ENCODE data around the gene PFKP. TPM values are rescaled to one million over a fixed set of nuclear protein-coding genes. Genes with fewer than 3 reads are reported as not detected.

The PFKP gene
- total RNA-seq, 1 experiment from 2014 or later, result 140 TPM

DNA sequence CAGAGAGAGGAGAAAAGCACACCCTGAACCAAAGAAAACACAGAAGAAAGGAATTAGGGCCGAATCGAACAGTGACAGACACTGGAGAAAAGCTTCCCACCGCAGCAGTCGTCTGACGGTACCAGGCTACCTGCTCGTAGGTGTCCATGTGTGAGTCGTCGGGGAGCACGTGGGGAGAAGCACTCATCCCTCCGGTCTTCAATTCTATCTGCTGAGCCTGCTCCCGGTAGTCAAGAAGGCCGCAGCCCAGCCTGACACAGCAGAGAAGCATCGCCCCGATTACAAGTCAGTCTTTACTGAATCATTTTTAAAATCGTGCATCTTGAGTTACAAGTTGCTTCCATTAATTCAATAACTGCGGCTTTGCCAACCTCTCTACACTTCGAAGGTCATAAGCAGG is 80.7 kb downstream of the PFKP start:
- BruUV-seq (replicated peaks), result no TSS peak
- ATAC-seq (no peak), DNase-seq (no peak)
- Histone ChIP-seq H3K9me3 (ENCODE audit: low read length) (no peaks in the 10 kb centered on the region), H3K9me2 (replicated peaks; ENCODE audit: low read length) (no peaks in the 10 kb centered on the region), H2AFZ (ENCODE audit: low read length) (no peak overlapping the region), H3K36me3 (ENCODE audit: low read depth, low read length) (peaks cover 9% of the 10 kb centered on the region; the same call in 1 of the 2 replicates), H3K9ac (ENCODE audit: low read length) (no peak overlapping the region), H4K20me1 (ENCODE audit: low read length) (no peaks in the 10 kb centered on the region), H3K4me3 (ENCODE audit: low read length) (no peak overlapping the region), H3K27ac (ENCODE audit: low read length) (no peak overlapping the region), H3K4me1 (ENCODE audit: insufficient read depth, low read length) (no peaks in the 10 kb centered on the region), H3K4me2 (ENCODE audit: low read length) (no peak overlapping the region), H3K79me2 (ENCODE audit: low read length) (no peaks in the 10 kb centered on the region), H3F3A (ENCODE audit: low read length, unreplicated experiment) (no peaks in the 10 kb centered on the region), H3K27me3 (ENCODE audit: low read length) (no peaks in the 10 kb centered on the region)
- ChIA-PET POLR2A (ENCODE audit: unreplicated experiment) (no interaction called here), CTCF (no interaction called here)
- no peak for TF ChIP-seq EZH2 (IDR thresholded peaks at IDR 0.05; ENCODE audit: low read length, unreplicated experiment)
- TF ChIP-seq, protein P1, sequence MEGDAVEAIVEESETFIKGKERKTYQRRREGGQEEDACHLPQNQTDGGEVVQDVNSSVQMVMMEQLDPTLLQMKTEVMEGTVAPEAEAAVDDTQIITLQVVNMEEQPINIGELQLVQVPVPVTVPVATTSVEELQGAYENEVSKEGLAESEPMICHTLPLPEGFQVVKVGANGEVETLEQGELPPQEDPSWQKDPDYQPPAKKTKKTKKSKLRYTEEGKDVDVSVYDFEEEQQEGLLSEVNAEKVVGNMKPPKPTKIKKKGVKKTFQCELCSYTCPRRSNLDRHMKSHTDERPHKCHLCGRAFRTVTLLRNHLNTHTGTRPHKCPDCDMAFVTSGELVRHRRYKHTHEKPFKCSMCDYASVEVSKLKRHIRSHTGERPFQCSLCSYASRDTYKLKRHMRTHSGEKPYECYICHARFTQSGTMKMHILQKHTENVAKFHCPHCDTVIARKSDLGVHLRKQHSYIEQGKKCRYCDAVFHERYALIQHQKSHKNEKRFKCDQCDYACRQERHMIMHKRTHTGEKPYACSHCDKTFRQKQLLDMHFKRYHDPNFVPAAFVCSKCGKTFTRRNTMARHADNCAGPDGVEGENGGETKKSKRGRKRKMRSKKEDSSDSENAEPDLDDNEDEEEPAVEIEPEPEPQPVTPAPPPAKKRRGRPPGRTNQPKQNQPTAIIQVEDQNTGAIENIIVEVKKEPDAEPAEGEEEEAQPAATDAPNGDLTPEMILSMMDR (conservative IDR thresholded peaks at IDR 0.05; ENCODE audit: low read depth, low read length), result no peak
- no peak for TF ChIP-seq EZH2phosphoT487 (IDR thresholded peaks at IDR 0.05; ENCODE audit: borderline replicate concordance, low read length)
- intact Hi-C loops (cut with micrococcal nuclease), result no loop called here

DNA sequence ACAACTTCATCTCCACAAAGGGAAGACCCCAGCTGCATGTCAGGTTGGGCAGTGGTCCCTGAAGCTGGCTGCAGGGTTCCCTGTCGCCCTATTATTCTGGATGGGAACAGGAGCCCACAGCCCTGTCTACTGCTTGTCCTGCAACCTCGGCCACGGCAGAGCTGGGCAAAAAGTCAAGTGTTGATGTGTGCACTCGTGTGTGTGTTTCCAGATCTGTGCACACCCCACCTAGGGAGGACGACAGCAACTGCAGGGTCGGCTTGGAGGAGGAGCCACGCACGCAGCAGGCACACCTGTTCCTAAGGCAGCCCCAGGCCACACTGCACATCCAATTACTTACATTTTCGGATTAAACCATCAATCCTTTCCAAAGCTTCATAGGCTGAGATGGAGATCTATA is 81.6 kb downstream of the PFKP start:
- no peaks in the 10 kb centered on the region for H3K9me3 ChIP-seq (ENCODE audit: low read length)
- H3K27me3 ChIP-seq (ENCODE audit: low read length), result no peaks in the 10 kb centered on the region
- no peak for ATAC-seq
- H3K9me2 ChIP-seq (replicated peaks; ENCODE audit: low read length), result no peaks in the 10 kb centered on the region
- H3K4me2 ChIP-seq (ENCODE audit: low read length), result no peak overlapping the region
- H4K20me1 ChIP-seq (ENCODE audit: low read length), result no peaks in the 10 kb centered on the region
- peaks cover 9% of the 10 kb centered on the region; the same call in 1 of the 2 replicates for H3K36me3 ChIP-seq (ENCODE audit: low read depth, low read length)
- no peaks in the 10 kb centered on the region for H3K4me1 ChIP-seq (ENCODE audit: insufficient read depth, low read length)
- no peak for DNase-seq
- no peak overlapping the region for H3K27ac ChIP-seq (ENCODE audit: low read length)
- POLR2A ChIA-PET (ENCODE audit: unreplicated experiment), result no interaction called here
- no peak overlapping the region for H2AFZ ChIP-seq (ENCODE audit: low read length)
- no peak overlapping the region for H3K4me3 ChIP-seq (ENCODE audit: low read length)
- intact Hi-C loops (cut with micrococcal nuclease), result no loop called here
- TF ChIP-seq EZH2 (IDR thresholded peaks at IDR 0.05; ENCODE audit: low read length, unreplicated experiment) (no peak), EZH2phosphoT487 (IDR thresholded peaks at IDR 0.05; ENCODE audit: borderline replicate concordance, low read length) (no peak)
- no peaks in the 10 kb centered on the region for H3K79me2 ChIP-seq (ENCODE audit: low read length)
- CTCF ChIA-PET, result no interaction called here
- H3K9ac ChIP-seq (ENCODE audit: low read length), result no peak overlapping the region
- no peaks in the 10 kb centered on the region for H3F3A ChIP-seq (ENCODE audit: low read length, unreplicated experiment)
- no TSS peak for BruUV-seq (replicated peaks)

DNA sequence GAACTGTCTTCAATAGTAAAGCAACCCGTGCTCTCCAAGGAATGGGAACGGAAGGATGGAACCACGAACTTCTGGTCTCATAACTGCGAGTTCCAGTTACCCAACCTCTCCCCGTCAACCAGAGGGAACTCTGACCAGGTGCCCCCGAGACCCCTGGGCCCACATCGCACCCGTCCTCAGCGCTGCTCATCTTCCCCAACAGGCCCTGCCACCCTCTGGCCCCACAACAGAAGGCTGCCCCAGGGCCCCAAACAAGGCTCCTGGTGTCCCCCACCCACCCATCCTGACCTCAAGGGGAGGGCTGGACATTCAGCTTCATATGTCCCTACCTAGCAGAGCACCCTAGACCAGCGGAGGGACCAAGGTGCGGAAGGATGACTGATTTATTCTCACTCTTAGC is 82.6 kb downstream of the PFKP start:
- DNase-seq (no peak), ATAC-seq (no peak)
- Histone ChIP-seq H3K9ac (ENCODE audit: low read length) (no peak overlapping the region), H3K36me3 (ENCODE audit: low read depth, low read length) (peaks cover 9% of the 10 kb centered on the region; the same call in 1 of the 2 replicates), H3K9me3 (ENCODE audit: low read length) (no peaks in the 10 kb centered on the region), H3F3A (ENCODE audit: low read length, unreplicated experiment) (no peaks in the 10 kb centered on the region), H4K20me1 (ENCODE audit: low read length) (no peaks in the 10 kb centered on the region), H3K27ac (ENCODE audit: low read length) (no peak overlapping the region), H3K4me2 (ENCODE audit: low read length) (no peak overlapping the region), H3K9me2 (replicated peaks; ENCODE audit: low read length) (no peaks in the 10 kb centered on the region), H3K4me1 (ENCODE audit: insufficient read depth, low read length) (no peaks in the 10 kb centered on the region), H3K79me2 (ENCODE audit: low read length) (no peaks in the 10 kb centered on the region), H3K27me3 (ENCODE audit: low read length) (no peaks in the 10 kb centered on the region), H3K4me3 (ENCODE audit: low read length) (no peak overlapping the region), H2AFZ (ENCODE audit: low read length) (no peak overlapping the region)
- intact Hi-C loops (cut with micrococcal nuclease), result no loop called here
- CTCF ChIA-PET, result no interaction called here
- POLR2A ChIA-PET (ENCODE audit: unreplicated experiment), result no interaction called here
- no TSS peak for BruUV-seq (replicated peaks)
- TF ChIP-seq, protein P1 (conservative IDR thresholded peaks at IDR 0.05; ENCODE audit: low read depth, low read length), result no peak
- TF ChIP-seq EZH2phosphoT487 (IDR thresholded peaks at IDR 0.05; ENCODE audit: borderline replicate concordance, low read length) (no peak), EZH2 (IDR thresholded peaks at IDR 0.05; ENCODE audit: low read length, unreplicated experiment) (no peak)
